Upper lobe of left lung (tissue), 6 donors: ENCODE measurements around the gene ACAA2. TPM values are rescaled to one million over a fixed set of nuclear protein-coding genes. Genes with fewer than 3 reads are reported as not detected.

Experiments
- ATAC-seq, 2 donors: fragments of 200-7000 bp; cut with Tn5 transposase; one replicate each; pipeline ENCODE4 v1.9.1; 2022; ENCODE audit warnings: mild to moderate bottlenecking in 2 of 2, moderate library complexity in 2 of 2; ENCODE audit not compliant: low FRiP score in 2 of 2
- DNase-seq, 2 donors: peaks; one replicate each; pipeline ENCODE4 v3.0.0-alpha.2; 2019 to 2020
- H3K27ac ChIP-seq, 4 donors: fragments of 200-600 bp; sonication (generic); one replicate each; pipeline ENCODE4 v1.5.1; 2016 to 2019
- H3K27me3 ChIP-seq, 4 donors: fragments of 200-600 bp; sonication (generic); one replicate each; pipeline ENCODE4 v1.5.1; 2017 to 2019
- H3K36me3 ChIP-seq, 4 donors: fragments of 200-600 bp; sonication (generic); one replicate each; pipeline ENCODE4 v1.5.1; 2016 to 2019
- H3K4me1 ChIP-seq, 4 donors: fragments of 200-600 bp; sonication (generic); one replicate each; pipeline ENCODE4 v1.5.1; 2018 to 2019
- H3K4me3 ChIP-seq, 4 donors: fragments of 200-600 bp; sonication (generic); one replicate each; pipeline ENCODE4 v1.5.1; 2017 to 2019; ENCODE audit warnings: mild to moderate bottlenecking in 2 of 4, moderate library complexity in 1 of 4
- H3K9me3 ChIP-seq, 4 donors: fragments of 200-600 bp; sonication (generic); one replicate each; pipeline ENCODE4 v1.5.1; 2018 to 2019
- CTCF ChIP-seq, 6 experiments: fragments of 450-650 bp in 4 of 6; fragments of 200-600 bp in 2 of 6; sonication (generic) in 2 of 6; IDR thresholded peaks; one replicate each; pipeline ENCODE4 v1.5.1; 2016 to 2019; ENCODE audit warnings: antibody characterized with exemption in 6 of 6
- EP300 ChIP-seq, 4 donors: sonication (generic); formaldehyde crosslinking; IDR thresholded peaks; one replicate each; pipeline ENCODE4 v1.5.1; 2017; ENCODE audit warnings: antibody characterized with exemption in 4 of 4, control low read depth in 2 of 4
- POLR2A ChIP-seq, 4 donors: fragments of 450-650 bp; IDR thresholded peaks; one replicate each; pipeline ENCODE4 v1.5.1; 2016 to 2017; ENCODE audit warnings: antibody characterized with exemption in 4 of 4, mild to moderate bottlenecking in 2 of 4
- POLR2AphosphoS5 ChIP-seq, 2 donors: sonication (generic); formaldehyde crosslinking; IDR thresholded peaks; one replicate each; pipeline ENCODE4 v1.5.1; 2017; ENCODE audit warnings: antibody characterized with exemption in 2 of 2
- WGBS, 2 donors: methylation state at CpG; one replicate each; pipeline ENCODE4 v1.1.5; 2017 to 2018; 5-methylcytosine and 5-hydroxymethylcytosine counted together
- total RNA-seq, 6 donors: library from RNA; depleted of rRNA in 4 of 6; stranded (reverse); fragments of >200 nt in 4 of 6; gene quantifications; one replicate each; pipeline versions ENCODE4 v1.1.0 to v1.2.1, GENCODE V29; 2016 to 2021
- donor health status: DM: no; HTN: no; CAD: no; lungs with moderate emphysema.
- donor health status: DM: no; HTN: yes; CAD: no; lungs with severe emphysema.

ACAA2 gene
- total RNA-seq, 6 donors from 2014 or later, result 23.7 to 93.9 (median 69.8) TPM

GRCh38 chr18:49817947-49818346, 4.6 kb upstream of the ACAA2 start:
- Histone ChIP-seq H3K4me1 (peaks cover 0 to 17% (median 13%) of the 10 kb centered on the region in 4 donors), H3K36me3 (no peaks in the 10 kb centered on the region), H3K27ac (no peak overlapping the region), H3K27me3 (no peaks in the 10 kb centered on the region), H3K4me3 (no peak overlapping the region), H3K9me3 (no peaks in the 10 kb centered on the region)
- no peak for TF ChIP-seq EP300 (IDR thresholded peaks at IDR 0.05)
- TF ChIP-seq POLR2AphosphoS5 (IDR thresholded peaks at IDR 0.05), result no peak
- no peak for TF ChIP-seq CTCF (IDR thresholded peaks at IDR 0.05)
- no peak for TF ChIP-seq POLR2A (IDR thresholded peaks at IDR 0.05)
- no peak for DNase-seq
- 91 to 94% methylated on average over 5 of the region's 5 CpGs for WGBS, 2 donors
- no peak for ATAC-seq

GRCh38 chr18:49815927-49816326, 2.6 kb upstream of the ACAA2 start:
- Histone ChIP-seq H3K27ac (no peak overlapping the region), H3K36me3 (no peaks in the 10 kb centered on the region), H3K4me1 (peaks cover 13 to 36% (median 29%) of the 10 kb centered on the region in 4 donors), H3K27me3 (no peaks in the 10 kb centered on the region), H3K9me3 (no peaks in the 10 kb centered on the region), H3K4me3 (no peak overlapping the region)
- no peak for DNase-seq
- WGBS, 2 donors, result 79 to 82% methylated on average over 4 of the region's 4 CpGs
- TF ChIP-seq EP300 (IDR thresholded peaks at IDR 0.05) (no peak), CTCF (IDR thresholded peaks at IDR 0.05) (no peak), POLR2AphosphoS5 (IDR thresholded peaks at IDR 0.05) (no peak), POLR2A (IDR thresholded peaks at IDR 0.05) (no peak)
- no peak for ATAC-seq

- Histone ChIP-seq H3K27ac (peak overlapping the region; percentile 97 to 100 (median 97)), H3K4me1 (peaks cover 13 to 27% (median 22%) of the 10 kb centered on the region in 4 donors), H3K36me3 (no peaks in the 10 kb centered on the region), H3K9me3 (peaks cover 0 to 2% (median 0%) of the 10 kb centered on the region in 4 donors), H3K27me3 (no peaks in the 10 kb centered on the region), H3K4me3 (peak overlapping the region; percentile 53 to 85 (median 72))
- DNase-seq (peak in 1 of 2 donors; percentile 73), ATAC-seq (peak; percentile 57 to 75)
- WGBS, 2 donors, result 0 to 2% methylated on average over 17 to 24 of the region's 24 CpGs
- TF ChIP-seq POLR2AphosphoS5 (IDR thresholded peaks at IDR 0.05), result peak in 1 of 2 donors; percentile 65
- no peak for TF ChIP-seq CTCF (IDR thresholded peaks at IDR 0.05)
- TF ChIP-seq EP300 (IDR thresholded peaks at IDR 0.05), result peak in 1 of 4 donors; percentile 11
- TF ChIP-seq POLR2A (IDR thresholded peaks at IDR 0.05), result no peak
Observed at GRCh38 chr18:49814147-49814499, 790 bp upstream of the ACAA2 start.

GRCh38 chr18:49813069-49813318, 339 bp downstream of the ACAA2 start:
- 5 to 9% methylated on average over 3 to 17 of the region's 17 CpGs for WGBS, 2 donors
- Histone ChIP-seq H3K4me1 (peaks cover 13 to 27% (median 22%) of the 10 kb centered on the region in 4 donors), H3K9me3 (peaks cover 0 to 10% (median 3%) of the 10 kb centered on the region in 4 donors), H3K27ac (peak overlapping the region; percentile 97 to 100 (median 97)), H3K27me3 (no peaks in the 10 kb centered on the region), H3K36me3 (no peaks in the 10 kb centered on the region), H3K4me3 (peak overlapping the region; percentile 55 to 85 (median 72))
- peak; percentile 40 to 68 for ATAC-seq
- peak; percentile 29 to 87 for DNase-seq
- TF ChIP-seq EP300 (IDR thresholded peaks at IDR 0.05) (no peak), POLR2A (IDR thresholded peaks at IDR 0.05) (no peak), POLR2AphosphoS5 (IDR thresholded peaks at IDR 0.05) (no peak)

GRCh38 chr18:49812286-49813068, 856 bp downstream of the ACAA2 start:
- peaks cover 13 to 27% (median 22%) of the 10 kb centered on the region in 4 donors for H3K4me1 ChIP-seq
- H3K4me3 ChIP-seq, result peak overlapping the region; percentile 55 to 85 (median 72)
- WGBS, 2 donors, result 48 to 58% methylated on average over 13 of the region's 13 CpGs
- peak overlapping the region; percentile 97 to 100 (median 97) for H3K27ac ChIP-seq
- no peak for DNase-seq
- peaks cover 0 to 10% (median 3%) of the 10 kb centered on the region in 4 donors for H3K9me3 ChIP-seq
- ATAC-seq, result no peak
- no peaks in the 10 kb centered on the region for H3K36me3 ChIP-seq
- no peaks in the 10 kb centered on the region for H3K27me3 ChIP-seq
- TF ChIP-seq POLR2A (IDR thresholded peaks at IDR 0.05) (no peak), POLR2AphosphoS5 (IDR thresholded peaks at IDR 0.05) (no peak), EP300 (IDR thresholded peaks at IDR 0.05) (no peak), CTCF (IDR thresholded peaks at IDR 0.05) (no peak)
